Colon (tissue), 2 donors: Measurements from ENCODE around the gene ALG3.

Experiments
- FAIRE-seq: peaks from 2 replicates; lab custom pipeline; 2012; peaks lifted over from hg19 to GRCh38; lab: Jason Lieb, UNC
- donor health status: control.
- donor health status: control.

ALG3 gene

GRCh38 chr3:184234671-184235380 lies 13.9 kb downstream of the ALG3 start:
- no peak for FAIRE-seq

GRCh38 chr3:184234224-184234623 lies 14.5 kb downstream of the ALG3 start:
- FAIRE-seq: no peak

DNA sequence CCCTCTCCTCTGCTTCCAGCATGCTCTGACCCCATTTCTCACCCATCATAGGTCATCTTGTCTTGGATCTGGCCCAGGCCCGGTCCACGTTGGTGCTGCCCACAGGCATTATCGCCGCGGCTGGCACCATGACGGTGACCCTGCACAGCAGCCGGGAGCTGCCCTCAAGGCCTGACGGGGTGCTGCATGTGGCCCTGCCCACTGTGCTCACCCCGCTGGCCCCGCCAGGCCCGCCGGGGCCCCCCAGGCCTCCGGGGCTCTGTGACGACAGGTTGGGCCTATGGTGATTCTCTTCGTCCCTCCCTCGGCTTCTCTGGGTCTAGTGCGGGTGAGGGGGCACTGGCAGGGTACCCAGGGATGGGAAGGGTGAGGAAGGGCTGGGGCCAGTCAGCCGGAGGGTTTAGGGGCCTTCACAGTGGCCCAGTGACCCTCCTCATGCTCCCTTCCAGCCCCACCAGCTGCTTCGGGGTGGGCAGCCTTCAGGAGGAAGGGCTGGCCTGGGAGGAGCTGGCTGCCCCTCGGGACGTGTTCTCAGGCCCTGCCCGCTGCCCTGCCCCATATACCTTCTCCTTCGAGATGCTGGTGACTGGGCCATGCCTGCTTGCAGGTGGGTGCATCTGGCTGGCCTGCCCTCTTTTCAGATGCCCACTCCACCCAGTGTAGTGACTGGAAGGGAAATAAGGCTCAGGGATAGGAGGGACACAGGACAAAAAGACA lies 15.5 kb downstream of the ALG3 start:
- FAIRE-seq: no peak

DNA sequence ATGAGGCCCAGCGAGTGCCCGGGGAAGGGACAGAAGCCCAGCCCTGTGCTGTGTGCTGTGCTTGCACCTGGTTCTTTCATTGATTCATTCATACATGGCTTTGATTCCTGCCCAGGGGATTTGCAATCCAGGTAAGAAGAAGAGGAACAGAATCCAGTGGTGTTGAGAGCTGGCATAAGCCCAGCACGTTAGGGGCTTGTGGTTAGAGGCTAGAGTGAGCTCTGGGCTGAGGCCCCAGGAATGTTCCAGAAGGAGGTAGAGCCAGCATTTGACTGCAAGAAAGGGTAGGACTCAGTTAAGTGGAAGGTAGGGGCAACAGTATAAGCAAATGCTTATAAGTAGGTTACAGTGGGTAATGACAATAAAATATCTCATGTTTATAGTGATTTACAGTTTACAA lies 17.1 kb downstream of the ALG3 start:
- no peak for FAIRE-seq

DNA sequence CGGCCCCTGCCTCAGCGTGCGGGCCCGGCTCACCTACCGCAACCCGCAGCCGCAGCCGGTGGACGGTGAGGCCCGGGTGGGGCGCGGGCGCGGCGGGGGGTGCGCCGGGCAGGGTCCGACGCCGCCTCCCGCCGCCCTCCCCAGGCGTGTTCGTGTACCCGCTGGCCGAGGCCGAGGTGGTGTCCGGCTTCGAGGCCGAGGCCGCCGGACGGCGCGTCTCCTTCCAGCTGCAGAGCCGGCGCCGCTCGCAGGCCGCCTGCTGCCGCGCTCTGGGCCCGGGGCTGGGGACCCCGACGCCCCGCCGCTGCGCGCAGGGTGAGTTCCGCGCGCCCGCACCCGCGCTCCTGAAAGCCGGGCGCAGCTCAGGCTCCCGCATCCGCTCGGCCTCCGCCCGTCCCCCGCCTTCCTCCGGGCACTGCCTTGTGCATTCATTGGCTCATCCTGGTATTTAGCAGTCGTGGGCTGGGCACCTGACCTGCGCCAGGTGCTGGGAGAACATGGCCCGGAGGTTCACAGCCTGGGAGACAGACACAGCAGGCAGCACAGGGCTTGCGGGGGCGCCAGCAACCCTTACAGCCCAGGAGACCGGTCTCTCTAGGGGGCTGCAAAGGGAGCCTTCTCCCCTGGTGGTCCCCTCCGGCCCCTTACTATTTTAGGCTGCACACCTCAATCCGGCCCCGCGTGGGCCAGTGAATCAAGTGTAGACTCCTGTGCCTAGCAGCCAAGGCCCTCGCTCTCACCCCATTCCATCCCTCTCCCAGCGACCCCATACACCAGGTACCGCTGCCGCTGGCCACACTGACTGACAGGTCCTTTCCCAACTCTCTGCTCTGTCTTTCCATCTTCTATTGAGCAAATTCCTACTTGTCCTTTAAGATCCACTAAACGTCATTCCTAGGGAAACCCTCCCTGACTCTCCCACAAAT lies 17.9 kb downstream of the ALG3 start:
- FAIRE-seq: no peak

DNA sequence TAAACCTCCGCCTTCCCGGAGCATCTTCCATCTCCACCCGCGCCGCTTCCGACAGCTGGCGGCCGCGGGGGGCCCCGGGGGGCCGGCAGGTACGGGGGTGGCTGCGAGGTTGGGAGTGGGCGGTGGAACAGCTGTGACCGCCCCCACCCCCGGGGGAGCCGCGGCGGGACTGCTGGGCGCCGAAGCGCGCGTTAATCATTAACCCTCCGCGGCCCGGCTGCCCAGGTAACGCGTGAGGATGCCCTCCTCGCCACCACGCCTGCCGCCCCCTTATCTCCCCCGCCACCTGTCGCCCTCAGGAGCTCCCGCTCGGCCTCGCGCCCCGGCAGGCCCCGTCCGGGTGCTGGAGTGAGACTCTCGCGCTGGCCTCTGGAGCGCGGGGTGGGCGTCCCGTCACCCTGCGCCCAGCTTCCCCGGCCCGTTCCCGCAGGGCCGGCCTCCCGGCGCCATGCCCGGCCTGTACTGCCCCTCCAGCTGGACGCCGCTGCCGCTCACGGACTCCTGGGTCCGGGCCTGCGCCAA lies 18.6 kb downstream of the ALG3 start:
- no peak for FAIRE-seq

DNA sequence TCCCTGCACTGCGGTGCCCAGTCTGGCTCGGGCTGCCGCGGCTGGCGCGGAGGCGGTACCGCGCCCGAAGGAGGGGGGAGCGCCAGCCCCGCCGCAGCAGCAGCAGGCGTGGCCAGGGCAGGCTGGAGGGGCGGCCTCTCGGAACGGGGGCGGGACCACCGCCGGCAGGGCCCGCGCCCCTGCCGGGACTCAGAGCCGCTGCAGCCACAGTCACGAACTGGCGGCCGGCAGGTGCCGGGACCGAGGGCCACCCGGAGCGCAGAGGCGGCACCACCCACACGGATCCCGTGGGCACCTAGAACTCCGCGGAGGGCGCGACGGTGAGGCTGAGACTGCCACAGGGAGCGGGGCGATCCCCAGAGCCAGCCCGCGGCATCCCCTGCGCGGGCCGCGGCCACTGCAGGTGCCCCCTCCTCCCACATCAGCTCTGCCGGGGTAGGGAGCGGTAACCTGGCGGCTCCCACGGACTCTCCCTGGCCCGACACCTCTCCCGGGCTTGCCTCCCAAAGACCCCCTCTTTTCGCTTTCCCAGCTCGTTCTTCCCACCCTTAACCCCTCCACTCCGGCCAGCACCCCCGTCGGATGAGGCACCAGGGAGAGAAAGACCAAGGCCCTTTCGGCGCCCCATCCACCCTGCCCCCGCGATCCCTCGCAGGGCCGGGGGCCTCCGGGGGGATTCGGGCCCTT lies 19.2 kb downstream of the ALG3 start, which contains the start of gene VWA5B2:
Gene VWA5B2, plus strand, starts transcription at position 192 of the 687 bp plus-strand sequence. CDS start 944 bp downstream, outside the sequence.
- no peak for FAIRE-seq

DNA sequence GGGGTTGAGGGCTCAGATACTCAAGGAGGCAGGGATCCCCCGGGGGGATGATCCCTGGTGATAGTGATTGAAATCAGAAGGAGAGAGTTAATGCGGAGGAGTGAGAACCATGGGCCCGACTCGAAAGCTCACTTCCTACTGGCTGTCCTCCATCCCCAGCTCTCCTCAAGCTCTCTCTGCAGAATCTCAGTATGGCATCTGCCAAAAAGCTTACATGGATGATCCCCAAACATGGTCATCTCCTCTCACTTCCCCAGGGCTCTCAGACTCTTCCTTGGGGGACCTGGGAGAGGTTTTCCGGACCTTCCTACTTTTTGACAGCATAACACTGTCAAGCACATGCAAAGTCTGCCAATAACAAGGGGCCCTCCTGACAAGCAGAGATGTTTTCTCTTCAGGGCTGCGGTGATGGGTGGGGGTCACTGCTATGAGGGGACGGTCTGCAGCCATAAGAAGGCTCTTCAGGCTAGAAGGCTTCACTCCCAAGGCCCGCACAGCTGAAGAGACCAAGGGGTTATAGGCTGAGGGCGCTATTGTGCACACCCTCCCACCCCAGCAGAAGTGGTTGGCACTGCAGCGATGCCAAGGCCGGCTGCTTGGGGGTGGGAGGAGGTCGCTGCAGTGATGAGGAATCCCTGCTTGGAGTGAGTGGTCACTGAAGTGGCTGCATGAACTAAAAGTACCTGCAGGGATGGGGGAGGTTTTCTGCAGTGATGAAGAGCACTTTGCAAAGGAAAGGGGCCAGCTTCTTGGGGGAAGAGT lies 20.2 kb downstream of the ALG3 start:
- FAIRE-seq: no peak

DNA sequence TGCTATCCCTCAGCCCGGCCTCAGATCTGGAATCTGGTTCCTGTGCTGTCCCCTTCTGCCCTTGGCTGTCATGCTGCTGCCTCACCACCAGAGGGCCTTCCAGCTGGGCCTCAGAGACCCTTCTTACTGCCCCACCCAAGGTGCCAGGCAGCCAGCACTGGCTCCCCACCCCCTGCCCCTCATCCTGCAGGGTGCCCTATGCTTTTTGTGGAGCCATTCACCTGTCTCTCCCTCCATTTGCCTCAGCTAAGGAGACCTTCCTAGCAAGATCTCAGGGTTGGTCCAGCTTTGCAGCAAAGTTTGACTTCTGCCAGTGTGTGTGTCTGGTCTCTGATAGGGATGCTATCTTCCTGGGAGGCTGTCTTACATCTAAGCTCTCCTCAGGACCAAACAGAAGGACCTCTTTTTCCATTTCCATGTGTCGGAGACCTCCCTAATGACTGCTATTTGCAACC lies 21.3 kb downstream of the ALG3 start:
- no peak for FAIRE-seq

- FAIRE-seq: no peak
These were observed 24.8 kb downstream of the ALG3 start for GRCh38 chr3:184223946-184224345.

DNA sequence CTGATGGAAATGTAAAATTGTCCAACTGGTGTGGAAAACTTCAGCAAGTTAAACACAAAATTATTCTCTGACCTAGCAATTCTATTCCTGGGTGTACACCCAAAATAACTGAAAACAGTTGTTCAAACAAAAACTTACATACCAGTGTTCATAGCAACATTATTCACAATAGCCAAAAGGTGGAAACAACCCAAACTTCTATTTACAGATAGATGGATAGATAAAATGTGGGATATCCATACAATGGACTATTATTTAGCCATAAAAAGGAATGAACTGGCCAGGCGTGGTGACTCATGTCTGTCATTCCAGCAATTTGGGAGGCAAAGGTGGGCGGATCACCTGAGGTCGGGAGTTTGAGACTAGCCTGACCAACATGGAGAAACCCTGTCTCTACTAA lies 26.2 kb downstream of the ALG3 start:
- FAIRE-seq: no peak

GRCh38 chr3:184218814-184219213 lies 29.9 kb downstream of the ALG3 start:
- FAIRE-seq: no peak

DNA sequence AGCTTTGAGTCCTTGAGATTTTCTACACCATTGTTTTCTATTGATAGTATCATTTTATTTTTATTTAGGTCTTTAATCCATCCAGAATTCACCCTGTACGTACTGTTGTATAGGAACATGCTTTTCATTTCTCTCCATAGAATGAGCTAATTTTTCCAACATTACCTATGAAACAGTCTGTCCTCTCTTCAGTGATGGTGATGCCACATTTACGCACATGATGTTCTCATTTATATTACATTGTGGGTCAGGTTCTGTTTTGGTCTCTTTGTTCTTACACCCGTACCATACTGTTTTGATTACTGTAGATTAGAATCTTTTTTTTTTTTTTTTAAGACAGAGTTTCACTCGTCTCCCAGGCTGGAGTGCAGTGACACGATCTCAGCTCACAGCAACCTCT lies 37.0 kb downstream of the ALG3 start:
- FAIRE-seq: no peak

DNA sequence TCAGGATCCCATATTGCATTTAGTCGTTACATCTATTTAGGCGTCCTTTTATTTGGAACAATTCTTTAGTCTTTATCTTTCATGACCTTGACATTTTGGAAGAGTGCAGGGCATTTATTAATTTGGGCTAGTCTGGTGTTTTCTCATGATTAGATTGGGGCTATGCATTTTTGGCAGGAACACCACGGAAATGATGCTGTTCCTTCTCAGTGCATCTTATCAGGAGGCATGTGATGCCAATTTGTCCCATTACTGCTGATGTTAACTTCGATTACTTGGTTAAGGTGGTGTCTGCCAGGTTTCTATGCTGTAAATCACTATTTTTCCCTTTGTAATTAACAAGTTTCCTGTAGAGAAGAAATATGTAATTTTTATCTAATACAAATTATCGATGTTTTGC lies 37.5 kb downstream of the ALG3 start:
- FAIRE-seq: no peak

DNA sequence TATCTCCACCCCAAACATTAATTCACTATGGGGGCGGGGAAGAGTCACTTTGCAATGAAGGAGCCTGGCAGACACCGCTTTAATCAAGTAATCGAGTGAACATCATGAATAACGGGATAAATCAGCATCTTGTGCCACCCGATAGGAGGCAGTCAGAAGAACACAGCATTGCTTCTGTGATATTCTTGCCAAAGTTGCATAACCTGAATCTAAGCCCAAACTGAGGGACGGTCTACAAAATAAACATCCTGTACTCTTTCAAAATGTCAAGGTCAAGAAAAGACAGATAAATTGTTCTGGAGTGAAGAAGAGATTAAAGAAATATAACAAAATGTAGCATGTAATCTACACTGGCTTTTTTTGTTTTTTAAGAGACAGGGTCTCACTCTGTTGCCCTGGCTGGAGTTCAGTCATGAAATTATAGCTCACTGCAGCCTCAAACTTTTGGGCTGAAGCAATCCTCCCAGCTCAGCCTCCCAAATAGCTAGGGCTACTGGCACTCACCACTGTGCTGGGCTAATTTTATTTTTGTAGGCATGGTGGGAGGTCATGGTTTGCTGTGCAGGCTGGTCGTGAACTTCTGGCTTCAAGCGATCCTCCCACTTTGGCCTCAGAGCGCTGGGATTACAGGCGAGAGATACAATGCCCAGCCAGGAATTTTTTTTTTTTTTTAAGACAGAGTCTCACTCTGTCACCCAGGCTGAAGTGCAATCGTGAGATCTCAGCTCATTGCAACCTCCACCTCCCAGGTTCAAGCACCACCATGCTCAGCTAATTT lies 39.4 kb downstream of the ALG3 start:
- FAIRE-seq: no peak

GRCh38 chr3:184203526-184203925 lies 45.2 kb downstream of the ALG3 start:
- FAIRE-seq: no peak

DNA sequence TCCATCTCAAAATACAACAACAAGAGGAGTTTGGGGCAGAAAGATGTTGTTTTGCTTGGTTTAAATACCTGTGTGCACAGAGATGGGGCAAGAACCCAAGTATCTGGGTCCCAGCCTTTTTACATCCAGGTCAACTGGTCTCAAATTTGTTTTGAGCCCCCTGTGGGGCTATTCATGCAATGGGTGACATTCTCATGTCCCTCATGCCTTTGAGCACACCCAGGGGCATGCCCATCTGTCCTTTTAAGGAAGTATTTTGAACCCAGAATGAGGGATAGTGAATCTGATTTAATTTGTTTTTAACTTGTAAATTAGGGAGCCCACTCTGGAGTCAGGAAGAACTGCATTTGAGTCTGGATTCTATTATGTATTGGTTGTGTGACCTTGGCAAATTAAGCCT lies 47.9 kb downstream of the ALG3 start:
- FAIRE-seq: no peak

DNA sequence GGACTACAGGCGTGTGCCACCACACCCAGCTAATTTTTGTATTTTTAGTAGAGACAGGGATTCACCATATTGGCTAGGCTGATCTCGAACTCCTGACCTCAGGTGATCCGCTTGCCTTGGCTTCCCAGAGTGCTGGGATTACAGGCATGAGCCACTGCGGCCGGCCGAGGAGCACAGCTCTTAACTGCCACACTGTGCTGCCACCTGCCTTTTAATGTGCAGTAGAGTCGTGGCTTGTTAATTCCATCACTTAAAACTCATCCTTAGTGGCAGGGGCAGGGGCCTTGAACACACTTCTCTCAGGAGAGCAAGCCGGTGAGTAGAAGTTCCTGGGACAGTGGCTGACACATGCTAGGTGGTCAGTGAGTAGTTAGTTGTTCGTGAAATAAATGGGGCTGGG lies 50.3 kb downstream of the ALG3 start:
- FAIRE-seq: no peak

- FAIRE-seq: no peak
These were observed 52.2 kb downstream of the ALG3 start for GRCh38 chr3:184196536-184196935.

GRCh38 chr3:184193991-184194539 lies 54.7 kb downstream of the ALG3 start:
- no peak for FAIRE-seq
